Activated naive CD8-positive, alpha-beta T cell treated with anti-CD3 and anti-CD28 coated beads, Interleukin-2, amount 10 ng/mL, durations not matched to agents 7 days and 5 days (primary cell): ENCODE data around the gene TSC2. TPM values are rescaled to one million over a fixed set of nuclear protein-coding genes. Genes with fewer than 3 reads are reported as not detected.
A peak's percentile ranks its signal among the peaks of the same experiment; 100 is the strongest.

Source experiments
- ATAC-seq: fragments of 150-1000 bp; cut with Tn5 transposase; one replicate; pipeline ENCODE4 v1.10.0; 2021; ENCODE audit warnings: low read depth, moderate library complexity
- POLR2A ChIA-PET: fragments of 350-600 bp; sonication (Branson Sonifier 250); formaldehyde crosslinking; loops from one replicate; lab custom pipeline; 2021; ENCODE audit warnings: antibody characterized with exemption; lab: Charles Lee
- DNase-seq: peaks from one replicate; pipeline ENCODE4 v3.0.0; 2021
- H3K27ac Mint-ChIP-seq: one replicate; pipeline ENCODE4 v1.8.0; 2022; ENCODE audit warnings: mild to moderate bottlenecking, mixed read lengths
- H3K27me3 Mint-ChIP-seq: one replicate; pipeline ENCODE4 v1.8.0; 2022; ENCODE audit warnings: mild to moderate bottlenecking, moderate library complexity, mixed read lengths
- H3K36me3 Mint-ChIP-seq: one replicate; pipeline ENCODE4 v1.8.0; 2021; ENCODE audit warnings: mild to moderate bottlenecking, mixed read lengths
- H3K4me1 Mint-ChIP-seq: one replicate; pipeline ENCODE4 v1.8.0; 2021; ENCODE audit warnings: mixed read lengths
- H3K4me3 Mint-ChIP-seq: one replicate; pipeline ENCODE4 v1.8.0; 2022; ENCODE audit warnings: mild to moderate bottlenecking, moderate library complexity, mixed read lengths
- H3K9me3 Mint-ChIP-seq: one replicate; pipeline ENCODE4 v1.8.0; 2021; ENCODE audit warnings: mixed read lengths
- total RNA-seq, 2 experiments: library from RNA; stranded (reverse); gene quantifications; one replicate each; pipeline ENCODE4 v1.2.3, GENCODE V29; 2021

The TSC2 gene
- total RNA-seq, 2 experiments from 2014 or later, result 113 to 125 TPM

GRCh38 chr16:2037115-2037514, 10.7 kb upstream of the TSC2 start:
- no peaks in the 10 kb centered on the region for H3K27me3 Mint-ChIP-seq
- DNase-seq, result no peak
- POLR2A ChIA-PET, result no interaction called here
- H3K27ac Mint-ChIP-seq, result no peak overlapping the region
- H3K36me3 Mint-ChIP-seq, result no peaks in the 10 kb centered on the region
- no peak overlapping the region for H3K4me3 Mint-ChIP-seq
- no peaks in the 10 kb centered on the region for H3K4me1 Mint-ChIP-seq
- ATAC-seq, result no peak
- H3K9me3 Mint-ChIP-seq, result no peaks in the 10 kb centered on the region

- no peak overlapping the region for H3K27ac Mint-ChIP-seq
- no peaks in the 10 kb centered on the region for H3K27me3 Mint-ChIP-seq
- ATAC-seq (no peak), DNase-seq (no peak)
- POLR2A ChIA-PET, result no interaction called here
- H3K4me1 Mint-ChIP-seq, result no peaks in the 10 kb centered on the region
- H3K4me3 Mint-ChIP-seq, result no peak overlapping the region
- H3K36me3 Mint-ChIP-seq, result no peaks in the 10 kb centered on the region
- no peaks in the 10 kb centered on the region for H3K9me3 Mint-ChIP-seq
These were observed 10.0 kb upstream of the TSC2 start for GRCh38 chr16:2037647-2038381.

- Mint-ChIP-seq H3K4me3 (no peak overlapping the region), H3K27me3 (no peaks in the 10 kb centered on the region), H3K4me1 (no peaks in the 10 kb centered on the region), H3K9me3 (no peaks in the 10 kb centered on the region), H3K36me3 (no peaks in the 10 kb centered on the region), H3K27ac (peak overlapping the region; percentile 51)
- ATAC-seq, result no peak
- no peak for DNase-seq
- POLR2A ChIA-PET, result no interaction called here
These were observed 9.2 kb upstream of the TSC2 start for GRCh38 chr16:2038382-2039231.

GRCh38 chr16:2039274-2040031, 8.3 kb upstream of the TSC2 start:
- Mint-ChIP-seq H3K27ac (peak overlapping the region; percentile 51), H3K9me3 (no peaks in the 10 kb centered on the region), H3K4me3 (no peak overlapping the region), H3K36me3 (no peaks in the 10 kb centered on the region), H3K27me3 (no peaks in the 10 kb centered on the region), H3K4me1 (no peaks in the 10 kb centered on the region)
- no peak for ATAC-seq
- no peak for DNase-seq
- POLR2A ChIA-PET, result no interaction called here

GRCh38 chr16:2040041-2040786, 7.6 kb upstream of the TSC2 start:
- Mint-ChIP-seq H3K4me1 (no peaks in the 10 kb centered on the region), H3K27me3 (no peaks in the 10 kb centered on the region), H3K4me3 (no peak overlapping the region), H3K36me3 (no peaks in the 10 kb centered on the region), H3K9me3 (no peaks in the 10 kb centered on the region), H3K27ac (no peak overlapping the region)
- POLR2A ChIA-PET, result interaction anchor here (1.0 kb wide), 1 partner anchor 115 kb away, joined by 7 read pairs; no protein-coding TSS in a partner anchor
- DNase-seq, result no peak
- no peak for ATAC-seq

GRCh38 chr16:2040787-2041522, 6.8 kb upstream of the TSC2 start:
- H3K27ac Mint-ChIP-seq, result no peak overlapping the region
- H3K27me3 Mint-ChIP-seq, result no peaks in the 10 kb centered on the region
- H3K4me3 Mint-ChIP-seq, result no peak overlapping the region
- no peaks in the 10 kb centered on the region for H3K36me3 Mint-ChIP-seq
- POLR2A ChIA-PET, result interaction anchor here (1.0 kb wide), 1 partner anchor 114 kb away, joined by 7 read pairs; no protein-coding TSS in a partner anchor
- ATAC-seq (no peak), DNase-seq (no peak)
- no peaks in the 10 kb centered on the region for H3K9me3 Mint-ChIP-seq
- H3K4me1 Mint-ChIP-seq, result no peaks in the 10 kb centered on the region

GRCh38 chr16:2042171-2042985, 5.4 kb upstream of the TSC2 start:
- peaks cover 5% of the 10 kb centered on the region for H3K4me1 Mint-ChIP-seq
- H3K4me3 Mint-ChIP-seq, result no peak overlapping the region
- DNase-seq (no peak), ATAC-seq (no peak)
- H3K9me3 Mint-ChIP-seq, result no peaks in the 10 kb centered on the region
- H3K27me3 Mint-ChIP-seq, result no peaks in the 10 kb centered on the region
- no peak overlapping the region for H3K27ac Mint-ChIP-seq
- peaks cover 3% of the 10 kb centered on the region for H3K36me3 Mint-ChIP-seq
- POLR2A ChIA-PET, result no interaction called here

GRCh38 chr16:2042986-2043666, 4.7 kb upstream of the TSC2 start:
- H3K36me3 Mint-ChIP-seq, result peaks cover 3% of the 10 kb centered on the region
- H3K27ac Mint-ChIP-seq, result no peak overlapping the region
- peaks cover 5% of the 10 kb centered on the region for H3K4me1 Mint-ChIP-seq
- H3K4me3 Mint-ChIP-seq, result no peak overlapping the region
- H3K9me3 Mint-ChIP-seq, result no peaks in the 10 kb centered on the region
- ATAC-seq (no peak), DNase-seq (no peak)
- POLR2A ChIA-PET, result no interaction called here
- no peaks in the 10 kb centered on the region for H3K27me3 Mint-ChIP-seq

GRCh38 chr16:2043667-2044451, 3.9 kb upstream of the TSC2 start:
- Mint-ChIP-seq H3K27me3 (no peaks in the 10 kb centered on the region), H3K36me3 (peaks cover 3% of the 10 kb centered on the region), H3K9me3 (no peaks in the 10 kb centered on the region), H3K4me3 (no peak overlapping the region), H3K4me1 (peaks cover 11% of the 10 kb centered on the region), H3K27ac (no peak overlapping the region)
- POLR2A ChIA-PET, result no interaction called here
- no peak for ATAC-seq
- DNase-seq, result no peak

- ATAC-seq (no peak), DNase-seq (no peak)
- Mint-ChIP-seq H3K9me3 (no peaks in the 10 kb centered on the region), H3K4me1 (peaks cover 13% of the 10 kb centered on the region), H3K27me3 (no peaks in the 10 kb centered on the region), H3K27ac (no peak overlapping the region), H3K36me3 (peaks cover 3% of the 10 kb centered on the region), H3K4me3 (no peak overlapping the region)
- POLR2A ChIA-PET, result no interaction called here
These were observed 3.2 kb upstream of the TSC2 start for GRCh38 chr16:2044541-2044940.
